Prostate gland (tissue), 2 donors: Measurements from ENCODE around the gene LRP3. TPM values are rescaled to one million over a fixed set of nuclear protein-coding genes. Genes with fewer than 3 reads are reported as not detected.
"Not testable (repeated sequence)": the region's sequence is repeated elsewhere in the genome, so short reads cannot be mapped to it uniquely, and the experiment has no call there.

Experiments
- DNase-seq: peaks from one replicate; pipeline ENCODE4 v3.0.0-alpha.2; 2019; ENCODE audit warnings: low spot score
- H3K27ac ChIP-seq, 2 donors: fragments of 200-600 bp; sonication (generic); 2 replicates each; pipeline ENCODE4 v1.5.1; 2017 to 2019
- H3K27me3 ChIP-seq: fragments of 200-600 bp; sonication (generic); replicated peaks from 2 replicates; pipeline ENCODE4 v1.5.1; 2019; ENCODE audit not compliant: insufficient read depth
- H3K36me3 ChIP-seq, 2 donors: fragments of 200-600 bp; sonication (generic); 1 replicate in 1 of 2; 2 replicates in 1 of 2; pipeline versions ENCODE4 v1.5.1 to v1.8.1; 2017 to 2019
- H3K4me1 ChIP-seq: fragments of 200-600 bp; sonication (generic); replicated peaks from 2 replicates; pipeline ENCODE4 v1.5.1; 2019
- H3K4me3 ChIP-seq, 2 donors: fragments of 200-600 bp; sonication (generic); 2 replicates each; pipeline ENCODE4 v1.5.1; 2017 to 2019
- H3K9me3 ChIP-seq: fragments of 200-600 bp; sonication (generic); 2 replicates; pipeline ENCODE4 v1.5.1; 2017
- CTCF ChIP-seq, 4 experiments: fragments of 200-600 bp in 2 of 4; fragments of 450-650 bp in 2 of 4; sonication (generic) in 2 of 4; IDR thresholded peaks; 1 replicate in 3 of 4; 2 replicates in 1 of 4; pipeline ENCODE4 v1.5.1; 2016 to 2019; ENCODE audit warnings: antibody characterized with exemption in 4 of 4, mild to moderate bottlenecking in 2 of 4, moderate library complexity in 2 of 4
- POLR2A ChIP-seq: fragments of 450-650 bp; IDR thresholded peaks from one replicate; pipeline ENCODE4 v1.6.1; 2016; ENCODE audit warnings: antibody characterized with exemption, mild to moderate bottlenecking
- POLR2AphosphoS5 ChIP-seq: sonication (generic); formaldehyde crosslinking; IDR thresholded peaks from one replicate; pipeline ENCODE4 v1.6.1; 2017; ENCODE audit warnings: antibody characterized with exemption
- WGBS: methylation state at CpG from one replicate; pipeline ENCODE4 v1.1.5; 2018; 5-methylcytosine and 5-hydroxymethylcytosine counted together
- intact Hi-C: fragments of 100-400 bp; cut with DNase I; formaldehyde crosslinking; loops from one replicate; pipeline ENCODE4 v1.14.2; 2022
- total RNA-seq, 2 donors: library from RNA; depleted of rRNA; stranded (reverse); fragments of >200 nt; gene quantifications; one replicate each; pipeline ENCODE4 v1.1.0, GENCODE V29; 2016

The LRP3 gene
- total RNA-seq, 2 donors from 2014 or later, result 63.7 to 64.4 TPM

- DNase-seq, result no peak
These were observed 13.0 kb downstream of the LRP3 start for GRCh38 chr19:33207040-33207620.

GRCh38 chr19:33207903-33208302 is 13.8 kb downstream of the LRP3 start:
- no peak overlapping the region for H3K4me3 ChIP-seq
- TF ChIP-seq CTCF (IDR thresholded peaks at IDR 0.05), result no peak
- TF ChIP-seq POLR2A, result no peak
- TF ChIP-seq POLR2AphosphoS5, result no peak
- peaks cover 0 to 7% of the 10 kb centered on the region in 2 donors for H3K36me3 ChIP-seq
- H3K27me3 ChIP-seq, result no peaks in the 10 kb centered on the region
- DNase-seq, result no peak
- intact Hi-C loops, result no loop called here
- H3K27ac ChIP-seq, result no peak overlapping the region
- WGBS, result 94% methylated on average over 9 of the region's 9 CpGs
- H3K4me1 ChIP-seq, result no peaks in the 10 kb centered on the region
- H3K9me3 ChIP-seq, result no peaks in the 10 kb centered on the region

More at GRCh38 chr19:33207040-33207620, 13.0 kb downstream of the LRP3 start:
- Histone ChIP-seq H3K4me1 (no peaks in the 10 kb centered on the region), H3K36me3 (peaks cover 0 to 7% of the 10 kb centered on the region in 2 donors), H3K9me3 (no peaks in the 10 kb centered on the region), H3K27me3 (no peaks in the 10 kb centered on the region), H3K27ac (no peak overlapping the region), H3K4me3 (no peak overlapping the region)
- TF ChIP-seq CTCF (IDR thresholded peaks at IDR 0.05) (no peak), POLR2A (no peak), POLR2AphosphoS5 (no peak)
- WGBS, result 93% methylated on average over 36 of the region's 38 CpGs
- intact Hi-C loops, result no loop called here

- TF ChIP-seq POLR2A, result no peak
- TF ChIP-seq CTCF (IDR thresholded peaks at IDR 0.05), result no peak
- TF ChIP-seq POLR2AphosphoS5, result no peak
- Histone ChIP-seq H3K4me3 (no peak overlapping the region), H3K27me3 (no peaks in the 10 kb centered on the region), H3K4me1 (no peaks in the 10 kb centered on the region), H3K36me3 (peaks cover 0 to 7% of the 10 kb centered on the region in 2 donors), H3K27ac (no peak overlapping the region), H3K9me3 (no peaks in the 10 kb centered on the region)
- intact Hi-C loops, result no loop called here
- DNase-seq, result no peak
- 65% methylated on average over 11 of the region's 11 CpGs for WGBS
These were observed 14.3 kb downstream of the LRP3 start for GRCh38 chr19:33208371-33208895.

- DNase-seq, result no peak
These were observed 15.0 kb downstream of the LRP3 start for GRCh38 chr19:33208904-33209849.

GRCh38 chr19:33209850-33210230 is 15.7 kb downstream of the LRP3 start:
- H3K4me3 ChIP-seq, H3K9me3 ChIP-seq, H3K4me1 ChIP-seq, H3K27me3 ChIP-seq, H3K27ac ChIP-seq, DNase-seq, intact Hi-C loops, H3K36me3 ChIP-seq: not testable (repeated sequence)
- WGBS, result 95% methylated on average over 7 of the region's 7 CpGs

More at GRCh38 chr19:33208904-33209849, 15.0 kb downstream of the LRP3 start:
- intact Hi-C loops, result no loop called here
- Histone ChIP-seq H3K27me3 (no peaks in the 10 kb centered on the region), H3K27ac (no peak overlapping the region), H3K36me3 (peaks cover 0 to 7% of the 10 kb centered on the region in 2 donors), H3K4me3 (no peak overlapping the region), H3K9me3 (no peaks in the 10 kb centered on the region), H3K4me1 (no peaks in the 10 kb centered on the region)
- 84% methylated on average over 24 of the region's 24 CpGs for WGBS
- TF ChIP-seq POLR2AphosphoS5 (no peak), POLR2A (no peak), CTCF (IDR thresholded peaks at IDR 0.05) (no peak)
